Coronary artery (tissue), 2 donors: Measurements from ENCODE around the gene PTPRJ.
"Not testable (repeated sequence)": the region's sequence is repeated elsewhere in the genome, so short reads cannot be mapped to it uniquely, and the experiment has no call there.

Experiments used
- DNase-seq: peaks from one replicate; pipeline ENCODE4 v3.0.0-alpha.2; 2017; ENCODE audit warnings: low spot score
- H3K27ac ChIP-seq, 2 donors: fragments of 200-600 bp; sonication (generic); one replicate each; pipeline ENCODE4 v1.5.1; 2016 to 2019
- H3K4me3 ChIP-seq: fragments of 200-600 bp; sonication (generic); 2 replicates; pipeline ENCODE4 v1.5.1; 2016; ENCODE audit warnings: mild to moderate bottlenecking, moderate library complexity
- CTCF ChIP-seq: fragments of 200-600 bp; sonication (generic); IDR thresholded peaks from one replicate; pipeline ENCODE4 v1.5.1; 2019; ENCODE audit warnings: antibody characterized with exemption

PTPRJ gene

DNA sequence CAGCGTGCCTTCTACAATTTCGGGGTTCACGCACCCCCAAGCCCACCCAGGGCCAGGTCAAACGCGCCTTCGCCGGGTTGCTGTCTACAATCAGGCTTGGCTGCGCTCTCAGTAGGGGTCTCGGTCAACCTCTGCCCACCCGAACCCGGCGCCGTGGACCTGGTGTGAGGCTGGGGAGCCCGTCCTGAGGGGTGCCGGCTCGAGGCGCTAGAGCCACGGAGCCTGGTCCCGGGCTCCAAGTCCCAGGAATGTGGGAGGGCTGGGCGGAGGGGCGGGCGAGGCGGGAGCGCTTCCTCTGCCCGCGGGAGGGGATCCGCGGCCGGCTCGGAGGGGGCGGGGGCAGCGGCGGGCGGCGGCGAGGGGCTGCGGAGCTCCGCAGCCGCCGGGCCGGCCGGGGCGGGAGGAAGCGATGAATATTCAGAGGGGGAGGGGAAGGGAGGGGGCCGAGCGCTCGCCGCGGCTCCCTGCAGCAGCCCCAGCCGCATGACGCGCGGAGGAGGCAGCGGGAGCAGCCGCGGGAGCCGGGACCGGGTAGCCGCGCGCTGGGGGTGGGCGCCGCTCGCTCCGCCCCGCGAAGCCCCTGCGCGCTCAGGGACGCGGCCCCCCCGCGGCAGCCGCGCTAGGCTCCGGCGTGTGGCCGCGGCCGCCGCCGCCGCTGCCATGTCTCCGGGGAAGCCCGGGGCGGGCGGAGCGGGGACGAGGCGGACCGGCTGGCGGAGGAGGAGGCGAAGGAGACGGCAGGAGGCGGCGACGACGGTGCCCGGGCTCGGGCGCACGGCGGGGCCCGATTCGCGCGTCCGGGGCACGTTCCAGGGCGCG lies at the start of gene PTPRJ:
Gene PTPRJ, plus strand, starts transcription at position 472 of the 819 bp plus-strand sequence. CDS start 354 bp downstream, outside the sequence.
- peak within 1 kb of the TSS; percentile 88 for H3K4me3 ChIP-seq
- no peak for TF ChIP-seq CTCF
- DNase-seq = no peak
- peak within 1 kb of the TSS; percentile 61 to 90 for H3K27ac ChIP-seq

GRCh38 chr11:47932544-47932943 lies 47.8 kb upstream of the PTPRJ start:
- no peak for TF ChIP-seq CTCF
- H3K27ac ChIP-seq = no peak overlapping the region

DNA sequence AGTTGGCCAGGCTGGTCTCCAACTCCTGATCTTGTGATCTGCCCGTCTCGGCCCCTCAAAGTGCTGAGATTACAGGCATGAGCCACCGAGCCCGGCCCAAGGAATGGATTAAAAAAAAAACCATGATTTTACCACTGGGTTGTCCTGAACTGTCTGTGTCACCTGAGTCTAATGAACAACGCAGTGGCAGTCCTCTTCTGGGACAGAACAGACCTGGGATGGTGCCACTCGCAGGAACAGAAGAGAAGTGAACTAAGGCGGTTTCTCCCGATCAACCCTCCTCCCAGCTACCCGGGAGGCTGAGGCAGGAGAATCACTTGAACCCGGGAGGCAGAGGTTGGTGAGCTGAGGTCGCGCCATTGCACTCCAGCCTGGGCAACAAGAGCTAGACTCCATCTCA lies 46.6 kb upstream of the PTPRJ start:
- not testable (repeated sequence) for H3K27ac ChIP-seq, DNase-seq, H3K4me3 ChIP-seq

More at GRCh38 chr11:47932544-47932943, 47.8 kb upstream of the PTPRJ start:
- no peak overlapping the region for H3K4me3 ChIP-seq
- DNase-seq = no peak

DNA sequence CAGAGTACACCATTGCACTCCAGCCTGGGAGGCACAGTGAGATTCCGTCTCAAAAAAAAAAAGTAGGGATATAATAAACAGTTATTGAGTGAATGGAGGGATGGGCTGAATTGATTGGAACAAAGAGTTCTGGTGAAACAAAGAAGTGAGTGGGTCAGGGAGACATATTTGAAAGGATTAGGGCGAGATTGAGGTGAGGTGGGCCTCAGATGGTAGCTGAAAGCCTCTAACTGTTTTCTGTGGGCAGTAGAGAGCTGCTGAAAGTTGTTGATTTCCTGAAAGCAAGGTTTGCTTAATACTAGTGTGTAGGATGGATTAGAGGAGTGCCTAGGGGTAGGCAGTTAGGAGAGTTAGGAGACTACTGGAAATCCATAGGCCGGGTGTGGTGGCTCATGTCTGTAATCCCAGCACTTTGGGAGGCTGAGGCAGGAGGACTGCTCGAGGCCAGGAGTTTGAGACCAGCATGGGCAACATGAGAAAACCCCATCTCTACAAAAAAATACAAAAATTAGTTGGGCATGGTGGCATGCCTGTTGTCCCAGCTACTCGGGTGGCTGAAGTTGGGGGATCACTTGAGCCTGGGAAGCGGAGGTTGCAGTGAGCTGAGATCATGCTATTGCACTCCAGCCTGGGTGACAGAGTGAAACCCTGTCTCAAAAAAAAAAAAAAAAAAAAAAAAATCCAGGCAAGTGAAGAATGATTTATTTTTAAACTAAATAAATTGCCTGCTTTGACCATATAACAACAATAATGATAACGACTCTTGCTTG lies 41.4 kb upstream of the PTPRJ start:
- Histone ChIP-seq H3K27ac (no peak overlapping the region), H3K4me3 (no peak overlapping the region)
- DNase-seq = no peak
- TF ChIP-seq CTCF = no peak

- no peak for TF ChIP-seq CTCF
- Histone ChIP-seq H3K27ac (no peak overlapping the region), H3K4me3 (no peak overlapping the region)
- no peak for DNase-seq
These were observed 39.3 kb upstream of the PTPRJ start for GRCh38 chr11:47940904-47941649.

GRCh38 chr11:47941907-47942558 lies 38.3 kb upstream of the PTPRJ start:
- TF ChIP-seq CTCF = no peak
- no peak for DNase-seq
- H3K4me3 ChIP-seq = no peak overlapping the region
- no peak overlapping the region for H3K27ac ChIP-seq
